Gastrocnemius medialis (tissue), 4 donors: ENCODE results near the gene PEAK1. TPM values are rescaled to one million over a fixed set of nuclear protein-coding genes. Genes with fewer than 3 reads are reported as not detected.
"Not testable (repeated sequence)": the region's sequence is repeated elsewhere in the genome, so short reads cannot be mapped to it uniquely, and the experiment has no call there.

ENCODE experiments used
- ATAC-seq, 2 donors: fragments of 150-250 bp; one replicate each; pipeline ENCODE4 v1.9.1; 2016
- DNase-seq, 2 donors: peaks; one replicate each; pipeline ENCODE4 v3.0.0-alpha.2; 2019
- H3K27ac ChIP-seq, 4 donors: fragments of 200-600 bp; sonication (generic); 1 replicate in 1 of 4; 2 replicates in 3 of 4; pipeline ENCODE4 v1.5.1; 2016 to 2018; ENCODE audit warnings: mild to moderate bottlenecking in 2 of 4, moderate library complexity in 1 of 4
- H3K27me3 ChIP-seq, 3 donors: fragments of 200-600 bp; sonication (generic) in 2 of 3; 1 replicate in 1 of 3; 2 replicates in 2 of 3; pipeline versions ENCODE4 v1.5.1 to v1.6.0; 2016 to 2019; ENCODE audit warnings: mild to moderate bottlenecking in 1 of 3, moderate library complexity in 1 of 3
- H3K36me3 ChIP-seq, 2 donors: fragments of 200-600 bp; sonication (generic) in 1 of 2; one replicate each; pipeline ENCODE4 v1.5.1; 2017 to 2018
- H3K4me1 ChIP-seq, 2 donors: fragments of 200-600 bp; sonication (generic) in 1 of 2; one replicate each; pipeline ENCODE4 v1.5.1; 2016 to 2017; ENCODE audit warnings: mild to moderate bottlenecking in 2 of 2
- H3K4me3 ChIP-seq, 4 donors: fragments of 200-600 bp; sonication (generic) in 3 of 4; 1 replicate in 1 of 4; 2 replicates in 3 of 4; pipeline ENCODE4 v1.5.1; 2016 to 2019; ENCODE audit warnings: mild to moderate bottlenecking in 2 of 4
- H3K9me3 ChIP-seq, 3 donors: fragments of 200-600 bp; sonication (generic) in 2 of 3; 1 replicate in 1 of 3; 2 replicates in 2 of 3; pipeline ENCODE4 v1.5.1; 2016 to 2019
- CTCF ChIP-seq, 5 experiments: fragments of 450-650 bp in 3 of 5; fragments of 200-600 bp in 2 of 5; sonication (generic) in 2 of 5; IDR thresholded peaks in 4 of 5; conservative IDR thresholded peaks in 1 of 5; 1 replicate in 4 of 5; 2 replicates in 1 of 5; pipeline ENCODE4 v1.5.1; 2016 to 2019; ENCODE audit warnings: antibody characterized with exemption in 5 of 5, mild to moderate bottlenecking in 3 of 5, moderate library complexity in 3 of 5
- POLR2A ChIP-seq, 2 donors: fragments of 450-650 bp; IDR thresholded peaks; one replicate each; pipeline ENCODE4 v1.6.1; 2017; ENCODE audit warnings: antibody characterized with exemption in 2 of 2, mild to moderate bottlenecking in 2 of 2, moderate library complexity in 2 of 2
- in situ Hi-C, 4 donors: fragments of 200-750 bp; cut with MboI; loops; one replicate each; pipeline versions ENCODE4 v1.15.0 to v1.8.0; 2017; ENCODE audit warnings: low sequenced_read_pairs in 4 of 4
- intact Hi-C: fragments of 100-400 bp; cut with DNase I; formaldehyde crosslinking; loops from one replicate; pipeline ENCODE4 v1.15.1; 2023; ENCODE audit warnings: low total_unique reads
- total RNA-seq, 4 donors: library from RNA; depleted of rRNA; stranded (reverse); fragments of >200 nt; gene quantifications; one replicate each; pipeline versions ENCODE4 v1.1.0 to v1.2.3, GENCODE V29; 2016

PEAK1 gene
- total RNA-seq, 4 donors from 2014 or later: 17.8 to 21.9 (median 20.8) TPM

GRCh38 chr15:77162872-77163633 is 256.9 kb downstream of the PEAK1 start:
- ATAC-seq: no peak
- H3K27ac ChIP-seq: no peak overlapping the region
- in situ Hi-C loops (no loop called here), intact Hi-C loops (no loop called here)
- H3K4me3 ChIP-seq: no peak overlapping the region
- TF ChIP-seq POLR2A (IDR thresholded peaks at IDR 0.05) (no peak), CTCF (IDR thresholded peaks at IDR 0.05 in 4 of 5, conservative IDR thresholded peaks at IDR 0.05 in 1 of 5) (no peak)
- no peak for DNase-seq
- peaks cover 0 to 24% of the 10 kb centered on the region in 2 donors for H3K4me1 ChIP-seq
- no peaks in the 10 kb centered on the region for H3K9me3 ChIP-seq
- peaks cover 0 to 8% of the 10 kb centered on the region in 2 donors for H3K36me3 ChIP-seq
- H3K27me3 ChIP-seq: no peaks in the 10 kb centered on the region

GRCh38 chr15:77160562-77161478 is 259.1 kb downstream of the PEAK1 start:
- intact Hi-C loops (no loop called here), in situ Hi-C loops (no loop called here)
- no peak for TF ChIP-seq CTCF (IDR thresholded peaks at IDR 0.05 in 4 of 5, conservative IDR thresholded peaks at IDR 0.05 in 1 of 5)
- TF ChIP-seq POLR2A (IDR thresholded peaks at IDR 0.05): no peak
- ATAC-seq: no peak
- peaks cover 0 to 18% of the 10 kb centered on the region in 2 donors for H3K4me1 ChIP-seq
- no peak for DNase-seq
- H3K36me3 ChIP-seq: peaks cover 0 to 23% of the 10 kb centered on the region in 2 donors
- no peak overlapping the region for H3K27ac ChIP-seq
- no peak overlapping the region for H3K4me3 ChIP-seq
- H3K27me3 ChIP-seq: no peaks in the 10 kb centered on the region
- H3K9me3 ChIP-seq: no peaks in the 10 kb centered on the region

- not testable (repeated sequence) for ATAC-seq
These were observed 263.9 kb downstream of the PEAK1 start for GRCh38 chr15:77156000-77156399.

GRCh38 chr15:77148191-77148590 is 271.7 kb downstream of the PEAK1 start:
- Histone ChIP-seq H3K36me3 (no peaks in the 10 kb centered on the region), H3K4me1 (no peaks in the 10 kb centered on the region), H3K4me3 (no peak overlapping the region), H3K27ac (no peak overlapping the region), H3K27me3 (no peaks in the 10 kb centered on the region), H3K9me3 (no peaks in the 10 kb centered on the region)
- intact Hi-C loops: no loop called here
- DNase-seq: no peak
- in situ Hi-C loops: no loop called here
- ATAC-seq: no peak
- no peak for TF ChIP-seq POLR2A (IDR thresholded peaks at IDR 0.05)
- no peak for TF ChIP-seq CTCF (IDR thresholded peaks at IDR 0.05 in 4 of 5, conservative IDR thresholded peaks at IDR 0.05 in 1 of 5)

More at GRCh38 chr15:77156000-77156399, 263.9 kb downstream of the PEAK1 start:
- DNase-seq, H3K4me3 ChIP-seq, H3K27ac ChIP-seq, H3K4me1 ChIP-seq, in situ Hi-C loops, H3K9me3 ChIP-seq, intact Hi-C loops, H3K27me3 ChIP-seq: not testable (repeated sequence)
- H3K36me3 ChIP-seq: peaks cover 0 to 23% of the 10 kb centered on the region in 2 donors

GRCh38 chr15:77145370-77145769 is 274.5 kb downstream of the PEAK1 start:
- in situ Hi-C loops (no loop called here), intact Hi-C loops (no loop called here)
- ATAC-seq: no peak
- peaks cover 0 to 3% of the 10 kb centered on the region in 2 donors for H3K36me3 ChIP-seq
- TF ChIP-seq POLR2A (IDR thresholded peaks at IDR 0.05) (no peak), CTCF (IDR thresholded peaks at IDR 0.05 in 4 of 5, conservative IDR thresholded peaks at IDR 0.05 in 1 of 5) (no peak)
- H3K9me3 ChIP-seq: no peaks in the 10 kb centered on the region
- no peak overlapping the region for H3K4me3 ChIP-seq
- no peaks in the 10 kb centered on the region for H3K27me3 ChIP-seq
- no peaks in the 10 kb centered on the region for H3K4me1 ChIP-seq
- no peak for DNase-seq
- peak overlapping the region in 1 of 4 donors; percentile 52 for H3K27ac ChIP-seq
